ENCODE results near the gene MGRN1.

The MGRN1 gene

GRCh38 chr16:4602331-4602730 is 22.3 kb upstream of the MGRN1 start:
- no peak overlapping the region for H3K4me3 ChIP-seq (ENCODE audit: low read length)
- no peak for DNase-seq (ENCODE audit: low read depth)

GRCh38 chr16:4603624-4604170 is 20.9 kb upstream of the MGRN1 start:
- no peak for DNase-seq (ENCODE audit: low read depth)
- TF ChIP-seq CTCF (conservative IDR thresholded peaks at IDR 0.05; ENCODE audit: low read depth, low read length), result no peak
- H3K4me3 ChIP-seq (ENCODE audit: low read length), result no peak overlapping the region

More at GRCh38 chr16:4602331-4602730, 22.3 kb upstream of the MGRN1 start:
- TF ChIP-seq CTCF (conservative IDR thresholded peaks at IDR 0.05; ENCODE audit: low read depth, low read length), result no peak

GRCh38 chr16:4604401-4604800 is 20.2 kb upstream of the MGRN1 start:
- no peak for TF ChIP-seq CTCF (conservative IDR thresholded peaks at IDR 0.05; ENCODE audit: low read depth, low read length)
- DNase-seq (ENCODE audit: low read depth), result no peak
- H3K4me3 ChIP-seq (ENCODE audit: low read length), result no peak overlapping the region

- DNase-seq (ENCODE audit: low read depth), result no peak
- TF ChIP-seq CTCF (conservative IDR thresholded peaks at IDR 0.05; ENCODE audit: low read depth, low read length), result no peak
- no peak overlapping the region for H3K4me3 ChIP-seq (ENCODE audit: low read length)
These were observed 18.3 kb upstream of the MGRN1 start for GRCh38 chr16:4606354-4606753.

- H3K4me3 ChIP-seq (ENCODE audit: low read length), result no peak overlapping the region
- no peak for DNase-seq (ENCODE audit: low read depth)
- no peak for TF ChIP-seq CTCF (conservative IDR thresholded peaks at IDR 0.05; ENCODE audit: low read depth, low read length)
These were observed 16.6 kb upstream of the MGRN1 start for GRCh38 chr16:4607841-4608703.

GRCh38 chr16:4608704-4608980 is 16.0 kb upstream of the MGRN1 start:
- no peak overlapping the region for H3K4me3 ChIP-seq (ENCODE audit: low read length)
- TF ChIP-seq CTCF (conservative IDR thresholded peaks at IDR 0.05; ENCODE audit: low read depth, low read length), result no peak
- no peak for DNase-seq (ENCODE audit: low read depth)

Data from retinal pigment epithelial cell (primary cell).